HCT116 (cell line): ENCODE measurements around the gene IFITM2.
"Not testable (repeated sequence)": the region's sequence is repeated elsewhere in the genome, so short reads cannot be mapped to it uniquely, and the experiment has no call there.

Source experiments
- CEBPB ChIP-seq: IDR thresholded peaks from 2 replicates; pipeline ENCODE4 v1.6.1; 2012; ENCODE audit warnings: low read depth
- EGR1 ChIP-seq: IDR thresholded peaks from 2 replicates; pipeline ENCODE4 v1.6.1; 2012; ENCODE audit warnings: low read depth
- EZH2phosphoT487 ChIP-seq: fragments of 200-600 bp; IDR thresholded peaks from 2 replicates; pipeline ENCODE4 v1.6.1; 2018; ENCODE audit warnings: antibody characterized with exemption, borderline replicate concordance
- JUND ChIP-seq: IDR thresholded peaks from 2 replicates; pipeline ENCODE4 v1.6.1; 2012
- POLR2A ChIP-seq: IDR thresholded peaks from 2 replicates; pipeline ENCODE4 v1.7.0; 2011; ENCODE audit warnings: borderline replicate concordance; ENCODE audit not compliant: insufficient read depth, insufficient read length; ENCODE audit errors: extremely low read depth
- RAD21 ChIP-seq: IDR thresholded peaks from 2 replicates; pipeline ENCODE4 v1.6.1; 2012; ENCODE audit warnings: low read depth, mild to moderate bottlenecking
- SIN3A ChIP-seq: IDR thresholded peaks from 2 replicates; pipeline ENCODE4 v1.6.1; 2012; ENCODE audit warnings: low read depth
- ZNF274 ChIP-seq: fragments of 200-500 bp; sonication (Bioruptor generic); IDR thresholded peaks from 2 replicates; pipeline ENCODE4 v1.6.1; 2014; ENCODE audit warnings: mild to moderate bottlenecking, low read depth, low read length, inconsistent platforms
- TF ChIP-seq, protein P1 (sequence below): IDR thresholded peaks from 2 replicates; pipeline ENCODE4 v1.6.1; 2012
- TF ChIP-seq, protein P2 (sequence below), 3 experiments: fragments of 200-600 bp in 1 of 3; sonication (generic) in 1 of 3; IDR thresholded peaks in 2 of 3; conservative IDR thresholded peaks in 1 of 3; 2 replicates each; pipeline ENCODE4 v1.5.1; 2012 to 2017; ENCODE audit warnings: low read depth in 2 of 3, low read length in 2 of 3, antibody characterized with exemption in 1 of 3, borderline replicate concordance in 1 of 3, control low read depth in 1 of 3, mild to moderate bottlenecking in 1 of 3, mixed read lengths in 1 of 3, mixed run types in 1 of 3, moderate library complexity in 1 of 3; ENCODE audit not compliant: insufficient read depth in 1 of 3
- TF ChIP-seq, protein P3 (sequence below): IDR thresholded peaks from 2 replicates; pipeline ENCODE4 v1.6.1; 2012; ENCODE audit warnings: low read depth

DNA sequence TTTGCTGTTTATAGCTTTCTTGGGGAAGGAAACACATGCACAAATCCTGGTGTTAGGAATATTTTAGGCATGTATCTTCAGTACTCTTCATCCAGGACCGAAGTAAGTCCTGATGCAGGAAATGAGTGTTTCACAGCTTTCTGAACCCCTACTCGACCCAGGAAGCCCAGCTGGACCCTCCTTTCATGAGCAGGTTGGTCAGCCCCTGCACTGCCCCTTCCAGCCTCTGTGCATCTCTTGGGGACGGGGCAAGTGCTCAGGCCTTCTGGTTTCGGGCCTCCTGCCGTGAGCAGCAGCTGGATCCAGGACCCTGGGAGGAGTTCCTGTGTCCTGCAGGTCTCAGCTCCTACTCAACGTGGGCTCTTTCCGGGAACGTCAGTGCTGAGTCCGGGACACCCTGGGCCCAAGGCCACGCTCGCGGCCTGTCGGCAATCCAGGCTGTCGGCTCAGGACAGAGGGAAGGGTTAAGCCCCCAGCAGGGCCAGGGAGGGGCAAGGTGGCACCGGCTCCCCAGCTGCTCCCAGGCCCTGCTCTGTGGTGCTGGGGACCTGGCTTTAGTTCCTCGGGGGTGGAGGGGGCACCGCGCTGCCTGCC lies 2.5 kb downstream of the IFITM2 start:
- TF ChIP-seq, protein P1, sequence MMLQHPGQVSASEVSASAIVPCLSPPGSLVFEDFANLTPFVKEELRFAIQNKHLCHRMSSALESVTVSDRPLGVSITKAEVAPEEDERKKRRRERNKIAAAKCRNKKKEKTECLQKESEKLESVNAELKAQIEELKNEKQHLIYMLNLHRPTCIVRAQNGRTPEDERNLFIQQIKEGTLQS = not testable (repeated sequence)
- TF ChIP-seq, protein P2, sequence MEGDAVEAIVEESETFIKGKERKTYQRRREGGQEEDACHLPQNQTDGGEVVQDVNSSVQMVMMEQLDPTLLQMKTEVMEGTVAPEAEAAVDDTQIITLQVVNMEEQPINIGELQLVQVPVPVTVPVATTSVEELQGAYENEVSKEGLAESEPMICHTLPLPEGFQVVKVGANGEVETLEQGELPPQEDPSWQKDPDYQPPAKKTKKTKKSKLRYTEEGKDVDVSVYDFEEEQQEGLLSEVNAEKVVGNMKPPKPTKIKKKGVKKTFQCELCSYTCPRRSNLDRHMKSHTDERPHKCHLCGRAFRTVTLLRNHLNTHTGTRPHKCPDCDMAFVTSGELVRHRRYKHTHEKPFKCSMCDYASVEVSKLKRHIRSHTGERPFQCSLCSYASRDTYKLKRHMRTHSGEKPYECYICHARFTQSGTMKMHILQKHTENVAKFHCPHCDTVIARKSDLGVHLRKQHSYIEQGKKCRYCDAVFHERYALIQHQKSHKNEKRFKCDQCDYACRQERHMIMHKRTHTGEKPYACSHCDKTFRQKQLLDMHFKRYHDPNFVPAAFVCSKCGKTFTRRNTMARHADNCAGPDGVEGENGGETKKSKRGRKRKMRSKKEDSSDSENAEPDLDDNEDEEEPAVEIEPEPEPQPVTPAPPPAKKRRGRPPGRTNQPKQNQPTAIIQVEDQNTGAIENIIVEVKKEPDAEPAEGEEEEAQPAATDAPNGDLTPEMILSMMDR (IDR thresholded peaks at IDR 0.05 in 2 of 3, conservative IDR thresholded peaks at IDR 0.05 in 1 of 3; ENCODE audit: borderline replicate concordance in 1 of 3, insufficient read depth in 1 of 3, low read depth in 2 of 3, low read length in 2 of 3) = not testable (repeated sequence)
- not testable (repeated sequence) for TF ChIP-seq SIN3A, RAD21, EZH2phosphoT487, JUND, CEBPB, ZNF274, EGR1, POLR2A
- TF ChIP-seq, protein P3, sequence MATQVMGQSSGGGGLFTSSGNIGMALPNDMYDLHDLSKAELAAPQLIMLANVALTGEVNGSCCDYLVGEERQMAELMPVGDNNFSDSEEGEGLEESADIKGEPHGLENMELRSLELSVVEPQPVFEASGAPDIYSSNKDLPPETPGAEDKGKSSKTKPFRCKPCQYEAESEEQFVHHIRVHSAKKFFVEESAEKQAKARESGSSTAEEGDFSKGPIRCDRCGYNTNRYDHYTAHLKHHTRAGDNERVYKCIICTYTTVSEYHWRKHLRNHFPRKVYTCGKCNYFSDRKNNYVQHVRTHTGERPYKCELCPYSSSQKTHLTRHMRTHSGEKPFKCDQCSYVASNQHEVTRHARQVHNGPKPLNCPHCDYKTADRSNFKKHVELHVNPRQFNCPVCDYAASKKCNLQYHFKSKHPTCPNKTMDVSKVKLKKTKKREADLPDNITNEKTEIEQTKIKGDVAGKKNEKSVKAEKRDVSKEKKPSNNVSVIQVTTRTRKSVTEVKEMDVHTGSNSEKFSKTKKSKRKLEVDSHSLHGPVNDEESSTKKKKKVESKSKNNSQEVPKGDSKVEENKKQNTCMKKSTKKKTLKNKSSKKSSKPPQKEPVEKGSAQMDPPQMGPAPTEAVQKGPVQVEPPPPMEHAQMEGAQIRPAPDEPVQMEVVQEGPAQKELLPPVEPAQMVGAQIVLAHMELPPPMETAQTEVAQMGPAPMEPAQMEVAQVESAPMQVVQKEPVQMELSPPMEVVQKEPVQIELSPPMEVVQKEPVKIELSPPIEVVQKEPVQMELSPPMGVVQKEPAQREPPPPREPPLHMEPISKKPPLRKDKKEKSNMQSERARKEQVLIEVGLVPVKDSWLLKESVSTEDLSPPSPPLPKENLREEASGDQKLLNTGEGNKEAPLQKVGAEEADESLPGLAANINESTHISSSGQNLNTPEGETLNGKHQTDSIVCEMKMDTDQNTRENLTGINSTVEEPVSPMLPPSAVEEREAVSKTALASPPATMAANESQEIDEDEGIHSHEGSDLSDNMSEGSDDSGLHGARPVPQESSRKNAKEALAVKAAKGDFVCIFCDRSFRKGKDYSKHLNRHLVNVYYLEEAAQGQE = not testable (repeated sequence)
